ENCODE results near the gene ITPRIP. TPM values are rescaled to one million over a fixed set of nuclear protein-coding genes. Genes with fewer than 3 reads are reported as not detected.

ITPRIP gene
- total and polyA plus RNA-seq, 2 experiments from 2014 or later, result 5.9 to 9.0 TPM

- no peak overlapping the region for H3K4me2 ChIP-seq
- 39% methylated on average over 3 of the region's 3 CpGs for WGBS (ENCODE audit: low lambda C conversion rate, missing lambda C conversion rate)
- H3K4me1 ChIP-seq (ENCODE audit: insufficient read depth), result no peaks in the 10 kb centered on the region
- no peak overlapping the region for H2AFZ ChIP-seq
- no peak overlapping the region for H3K4me3 ChIP-seq
- no peaks in the 10 kb centered on the region for H3K27me3 ChIP-seq
- no peaks in the 10 kb centered on the region for H3K36me3 ChIP-seq (replicated peaks; ENCODE audit: insufficient read depth, low read depth)
- no peaks in the 10 kb centered on the region for H3K9me2 ChIP-seq (replicated peaks; ENCODE audit: insufficient read depth)
- no peaks in the 10 kb centered on the region for H4K20me1 ChIP-seq (ENCODE audit: insufficient read depth, poor library complexity, severe bottlenecking)
- no peaks in the 10 kb centered on the region for H3K9me3 ChIP-seq (ENCODE audit: low read depth)
- H3K79me2 ChIP-seq, result no peaks in the 10 kb centered on the region
- H3K27ac ChIP-seq, result no peak overlapping the region
- TF ChIP-seq EZH2 (IDR thresholded peaks at IDR 0.05; ENCODE audit: borderline replicate concordance), result no peak
- no peak for TF ChIP-seq EZH2phosphoT487 (IDR thresholded peaks at IDR 0.05; ENCODE audit: low read depth, severe bottlenecking, unreplicated experiment)
- no peak for TF ChIP-seq CTCF (IDR thresholded peaks at IDR 0.05; ENCODE audit: poor library complexity)
- no peak for DNase-seq (ENCODE audit: low spot score)
These were observed 56.6 kb downstream of the ITPRIP start for GRCh38 chr10:104281694-104282093.

DNA sequence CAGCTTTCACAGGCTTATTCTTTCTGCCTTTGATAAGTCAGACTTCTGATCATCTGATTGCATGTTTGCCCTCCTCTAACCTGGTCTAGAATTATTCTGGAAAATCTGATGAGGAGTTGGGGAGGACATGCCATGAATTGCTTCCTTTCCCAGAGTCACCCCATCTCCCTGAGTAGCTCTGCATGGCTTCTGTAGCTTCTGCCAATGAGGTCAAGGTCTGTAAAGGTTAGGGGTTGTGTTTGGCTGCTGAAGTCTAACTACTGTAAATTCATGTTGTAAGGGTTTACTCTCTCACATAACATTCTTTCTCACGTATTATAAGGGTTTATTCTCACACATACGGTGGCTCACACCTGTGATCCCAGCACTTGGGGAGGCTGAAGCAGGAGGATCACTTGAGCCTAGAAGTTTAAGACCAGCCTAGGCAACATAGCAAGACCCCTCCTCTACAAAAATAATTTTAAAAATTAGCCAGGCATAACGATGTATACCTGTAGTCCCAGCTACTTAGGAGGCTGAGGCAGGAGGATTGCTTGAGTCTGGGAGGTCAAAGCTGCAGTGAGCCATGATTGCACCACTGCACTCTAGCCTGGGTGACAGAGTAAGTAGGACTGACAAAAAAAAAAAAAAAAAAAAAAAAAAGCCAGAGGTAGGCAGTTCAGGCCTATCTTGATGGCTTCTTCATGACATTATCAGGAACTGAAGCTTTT lies 58.6 kb downstream of the ITPRIP start:
- H3K36me3 ChIP-seq (replicated peaks; ENCODE audit: insufficient read depth, low read depth), result no peaks in the 10 kb centered on the region
- 93% methylated on average over 3 of the region's 3 CpGs for WGBS (ENCODE audit: low lambda C conversion rate, missing lambda C conversion rate)

GRCh38 chr10:104277785-104278184 lies 60.5 kb downstream of the ITPRIP start:
- H3K27me3 ChIP-seq, result no peaks in the 10 kb centered on the region
- H3K4me2 ChIP-seq, result no peak overlapping the region
- H3K4me1 ChIP-seq (ENCODE audit: insufficient read depth), result no peaks in the 10 kb centered on the region
- no peaks in the 10 kb centered on the region for H3K9me3 ChIP-seq (ENCODE audit: low read depth)
- no peaks in the 10 kb centered on the region for H3K36me3 ChIP-seq (replicated peaks; ENCODE audit: insufficient read depth, low read depth)
- no peak for DNase-seq (ENCODE audit: low spot score)
- TF ChIP-seq CTCF (IDR thresholded peaks at IDR 0.05; ENCODE audit: poor library complexity), result no peak
- TF ChIP-seq EZH2phosphoT487 (IDR thresholded peaks at IDR 0.05; ENCODE audit: low read depth, severe bottlenecking, unreplicated experiment), result no peak
- no peak for TF ChIP-seq EZH2 (IDR thresholded peaks at IDR 0.05; ENCODE audit: borderline replicate concordance)
- no peaks in the 10 kb centered on the region for H4K20me1 ChIP-seq (ENCODE audit: insufficient read depth, poor library complexity, severe bottlenecking)
- H2AFZ ChIP-seq, result no peak overlapping the region
- 98% methylated on average over 2 of the region's 2 CpGs for WGBS (ENCODE audit: low lambda C conversion rate, missing lambda C conversion rate)
- H3K4me3 ChIP-seq, result no peak overlapping the region
- no peak overlapping the region for H3K27ac ChIP-seq
- no peaks in the 10 kb centered on the region for H3K79me2 ChIP-seq
- no peaks in the 10 kb centered on the region for H3K9me2 ChIP-seq (replicated peaks; ENCODE audit: insufficient read depth)

More for the DNA sequence above, 58.6 kb downstream of the ITPRIP start:
- TF ChIP-seq EZH2phosphoT487 (IDR thresholded peaks at IDR 0.05; ENCODE audit: low read depth, severe bottlenecking, unreplicated experiment) (no peak), CTCF (IDR thresholded peaks at IDR 0.05; ENCODE audit: poor library complexity) (no peak), EZH2 (IDR thresholded peaks at IDR 0.05; ENCODE audit: borderline replicate concordance) (no peak)
- no peaks in the 10 kb centered on the region for H3K9me2 ChIP-seq (replicated peaks; ENCODE audit: insufficient read depth)
- H4K20me1 ChIP-seq (ENCODE audit: insufficient read depth, poor library complexity, severe bottlenecking), result no peaks in the 10 kb centered on the region
- H3K4me1 ChIP-seq (ENCODE audit: insufficient read depth), result no peaks in the 10 kb centered on the region
- no peaks in the 10 kb centered on the region for H3K9me3 ChIP-seq (ENCODE audit: low read depth)
- H3K27me3 ChIP-seq, result no peaks in the 10 kb centered on the region
- no peak for DNase-seq (ENCODE audit: low spot score)
- H3K4me3 ChIP-seq, result no peak overlapping the region
- H2AFZ ChIP-seq, result no peak overlapping the region
- H3K27ac ChIP-seq, result no peak overlapping the region
- H3K4me2 ChIP-seq, result no peak overlapping the region
- H3K79me2 ChIP-seq, result no peaks in the 10 kb centered on the region
